GM23248 (cell line): ENCODE results near the gene ODAD2. TPM values are rescaled to one million over a fixed set of nuclear protein-coding genes. Genes with fewer than 3 reads are reported as not detected.
A peak's percentile ranks its signal among the peaks of the same experiment; 100 is the strongest.

Experiments used
- DNase-seq: peaks from one replicate; pipeline ENCODE4 v3.0.0-alpha.2; 2015
- H2AFZ ChIP-seq: fragments of 200-600 bp; sonication (generic); 2 replicates; pipeline ENCODE4 v1.6.1; 2016; ENCODE audit warnings: antibody characterized with exemption
- H3F3A ChIP-seq: fragments of 200-600 bp; sonication (generic); 2 replicates; pipeline ENCODE4 v1.6.1; 2016; ENCODE audit warnings: mild to moderate bottlenecking, antibody characterized with exemption, mixed run types; ENCODE audit not compliant: insufficient read depth
- H3K27ac ChIP-seq: fragments of 200-600 bp; sonication (generic); 2 replicates; pipeline ENCODE4 v1.5.1; 2016; ENCODE audit warnings: mild to moderate bottlenecking
- H3K27me3 ChIP-seq: fragments of 200-600 bp; sonication (generic); replicated peaks from 2 replicates; pipeline ENCODE4 v1.6.1; 2016; ENCODE audit warnings: mild to moderate bottlenecking; ENCODE audit not compliant: insufficient read depth
- H3K36me3 ChIP-seq: fragments of 200-600 bp; sonication (generic); 2 replicates; pipeline ENCODE4 v1.6.1; 2016; ENCODE audit warnings: low read depth, mild to moderate bottlenecking
- H3K4me1 ChIP-seq: fragments of 200-600 bp; sonication (generic); 2 replicates; pipeline ENCODE4 v1.6.1; 2016; ENCODE audit warnings: mild to moderate bottlenecking; ENCODE audit not compliant: insufficient read depth
- H3K4me2 ChIP-seq: fragments of 200-600 bp; sonication (generic); one replicate; pipeline ENCODE4 v1.6.1; 2016; ENCODE audit warnings: mild to moderate bottlenecking; ENCODE audit not compliant: unreplicated experiment
- H3K4me3 ChIP-seq: fragments of 200-600 bp; sonication (generic); 2 replicates; pipeline ENCODE4 v1.5.1; 2016; ENCODE audit warnings: mild to moderate bottlenecking
- H3K79me2 ChIP-seq: fragments of 200-600 bp; sonication (generic); 2 replicates; pipeline ENCODE4 v1.6.1; 2016; ENCODE audit warnings: mild to moderate bottlenecking; ENCODE audit not compliant: insufficient read depth
- H3K9ac ChIP-seq: fragments of 200-600 bp; sonication (generic); 2 replicates; pipeline ENCODE4 v1.6.1; 2016; ENCODE audit warnings: mild to moderate bottlenecking
- H3K9me2 ChIP-seq: fragments of 200-600 bp; sonication (generic); 2 replicates; pipeline ENCODE4 v1.6.1; 2016; ENCODE audit warnings: mixed run types, mild to moderate bottlenecking, moderate library complexity; ENCODE audit not compliant: insufficient read depth
- H3K9me3 ChIP-seq: fragments of 200-600 bp; sonication (generic); one replicate; pipeline ENCODE4 v1.6.1; 2017; ENCODE audit warnings: low read depth
- H4K20me1 ChIP-seq: fragments of 200-600 bp; sonication (generic); 2 replicates; pipeline ENCODE4 v1.6.0; 2016; ENCODE audit not compliant: insufficient read depth
- EZH2 ChIP-seq: fragments of 200-600 bp; sonication (generic); IDR thresholded peaks from 2 replicates; pipeline ENCODE4 v1.6.1; 2018; ENCODE audit warnings: antibody characterized with exemption, mild to moderate bottlenecking; ENCODE audit not compliant: insufficient read depth, poor library complexity, severe bottlenecking
- EZH2phosphoT487 ChIP-seq: fragments of 200-600 bp; sonication (generic); IDR thresholded peaks from 2 replicates; pipeline ENCODE4 v1.6.1; 2018; ENCODE audit warnings: antibody characterized with exemption, moderate library complexity, mild to moderate bottlenecking, low read depth; ENCODE audit not compliant: insufficient read depth
- WGBS, 2 experiments: methylation state at CpG; one replicate each; pipeline ENCODE4 v1.1.6; 2015 to 2017; ENCODE audit warnings: low lambda C conversion rate in 2 of 2, low coverage in 1 of 2; ENCODE audit errors: missing lambda C conversion rate in 2 of 2; 5-methylcytosine and 5-hydroxymethylcytosine counted together
- in situ Hi-C: fragments of 300-500 bp; cut with MboI; formaldehyde crosslinking; loops from 2 replicates; pipeline ENCODE4 v1.15.0; 2020
- polyA plus RNA-seq: library from polyadenylated mRNA; unstranded; fragments of >200 nt; fragmentation: Nextera tagmentation; extraction: Ambion mirVana; gene quantifications from 2 replicates; pipeline ENCODE4 v1.2.1, GENCODE V29; 2016
- total RNA-seq: library from RNA; depleted of rRNA; stranded (reverse); fragments of >200 nt; shearing (Covaris generic); gene quantifications from 2 replicates; pipeline ENCODE4 v1.2.3, GENCODE V29; 2014

Gene ODAD2
- total and polyA plus RNA-seq, 2 experiments from 2014 or later, result 1.5 to 1.7 TPM

GRCh38 chr10:27884185-27884641 lies 114.7 kb downstream of the ODAD2 start:
- Histone ChIP-seq H3K27ac (no peak overlapping the region), H3K4me1 (no peaks in the 10 kb centered on the region), H3K9me2 (no peaks in the 10 kb centered on the region), H2AFZ (0 out of 2 replicates have a peak overlapping the region, but pooled peaks have one; percentile 7), H3K9me3 (no peaks in the 10 kb centered on the region), H3K4me3 (no peak overlapping the region), H3K4me2 (no peak overlapping the region), H3F3A (no peaks in the 10 kb centered on the region), H3K79me2 (no peaks in the 10 kb centered on the region), H3K9ac (no peak overlapping the region), H4K20me1 (no peaks in the 10 kb centered on the region), H3K36me3 (no peaks in the 10 kb centered on the region), H3K27me3 (0 out of 2 replicates have a peak, but pooled peaks cover 3% of the 10 kb centered on the region)
- no peak for DNase-seq
- in situ Hi-C loops, result no loop called here
- WGBS, 2 experiments, result 56 to 59% methylated on average over 1 of the region's 1 CpG
- TF ChIP-seq EZH2 (no peak), EZH2phosphoT487 (no peak)

- H3K36me3 ChIP-seq, result no peaks in the 10 kb centered on the region
- H3F3A ChIP-seq, result no peaks in the 10 kb centered on the region
- 68 to 75% methylated on average over 4 of the region's 4 CpGs for WGBS, 2 experiments
- no peak overlapping the region for H3K4me3 ChIP-seq
- H3K79me2 ChIP-seq, result no peaks in the 10 kb centered on the region
- no peak overlapping the region for H3K27ac ChIP-seq
- TF ChIP-seq EZH2phosphoT487 (no peak), EZH2 (no peak)
- H3K4me1 ChIP-seq, result no peaks in the 10 kb centered on the region
- no peak overlapping the region for H2AFZ ChIP-seq
- H3K9me2 ChIP-seq, result no peaks in the 10 kb centered on the region
- H3K9me3 ChIP-seq, result no peaks in the 10 kb centered on the region
- no peaks in the 10 kb centered on the region for H4K20me1 ChIP-seq
- DNase-seq, result no peak
- H3K9ac ChIP-seq, result no peak overlapping the region
- H3K4me2 ChIP-seq, result no peak overlapping the region
- H3K27me3 ChIP-seq, result no peaks in the 10 kb centered on the region
- in situ Hi-C loops, result no loop called here
These were observed 120.6 kb downstream of the ODAD2 start for GRCh38 chr10:27878281-27878680.

DNA sequence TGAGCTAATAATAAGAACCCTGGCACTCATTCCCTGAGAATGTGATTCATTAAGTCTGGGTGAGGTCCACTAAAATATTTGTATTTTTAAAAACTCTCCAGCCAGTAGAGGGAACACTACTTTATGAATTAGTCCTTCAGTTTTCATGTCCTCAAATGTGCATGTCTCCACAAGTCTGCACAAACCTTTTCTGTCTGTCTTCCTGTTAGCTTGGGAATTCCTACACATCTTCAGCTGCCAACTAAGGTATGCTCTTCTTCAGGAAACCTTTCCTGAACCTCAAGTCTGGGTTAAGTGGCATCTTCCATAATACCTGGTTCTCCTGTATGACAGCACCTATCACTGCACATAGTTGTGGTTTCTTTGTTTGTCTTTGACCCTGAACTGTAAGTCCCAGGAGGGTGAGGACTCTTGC lies 133.7 kb downstream of the ODAD2 start:
- Histone ChIP-seq H3K36me3 (no peaks in the 10 kb centered on the region), H3F3A (peaks cover 4% of the 10 kb centered on the region; the same call in 1 of the 2 replicates), H3K27me3 (no peaks in the 10 kb centered on the region), H3K4me2 (no peak overlapping the region), H4K20me1 (no peaks in the 10 kb centered on the region), H3K9ac (no peak overlapping the region), H3K9me2 (no peaks in the 10 kb centered on the region), H3K4me1 (peaks cover 9% of the 10 kb centered on the region; the same call in 1 of the 2 replicates), H3K9me3 (no peaks in the 10 kb centered on the region), H3K79me2 (no peaks in the 10 kb centered on the region), H3K4me3 (no peak overlapping the region), H3K27ac (no peak overlapping the region), H2AFZ (0 out of 2 replicates have a peak overlapping the region, but pooled peaks have one; percentile 11)
- peak; percentile 61 for DNase-seq
- in situ Hi-C loops, result no loop called here
- no peak for TF ChIP-seq EZH2phosphoT487
- TF ChIP-seq EZH2, result no peak

GRCh38 chr10:27861781-27862180 lies 137.1 kb downstream of the ODAD2 start:
- H3F3A ChIP-seq, result peaks cover 4% of the 10 kb centered on the region; the same call in 1 of the 2 replicates
- TF ChIP-seq EZH2 (no peak), EZH2phosphoT487 (no peak)
- 43 to 58% methylated on average over 4 of the region's 4 CpGs for WGBS, 2 experiments
- no peak overlapping the region for H3K4me2 ChIP-seq
- no peak overlapping the region for H3K4me3 ChIP-seq
- in situ Hi-C loops, result no loop called here
- H3K36me3 ChIP-seq, result no peaks in the 10 kb centered on the region
- DNase-seq, result peak; percentile 21
- no peaks in the 10 kb centered on the region; the same call in 1 of the 2 replicates for H3K27me3 ChIP-seq
- H3K4me1 ChIP-seq, result peaks cover 9% of the 10 kb centered on the region; the same call in 1 of the 2 replicates
- no peaks in the 10 kb centered on the region for H3K9me2 ChIP-seq
- no peaks in the 10 kb centered on the region for H3K9me3 ChIP-seq
- H3K79me2 ChIP-seq, result no peaks in the 10 kb centered on the region
- H4K20me1 ChIP-seq, result no peaks in the 10 kb centered on the region
- no peak overlapping the region for H3K9ac ChIP-seq
- no peak overlapping the region for H2AFZ ChIP-seq
- H3K27ac ChIP-seq, result no peak overlapping the region

DNA sequence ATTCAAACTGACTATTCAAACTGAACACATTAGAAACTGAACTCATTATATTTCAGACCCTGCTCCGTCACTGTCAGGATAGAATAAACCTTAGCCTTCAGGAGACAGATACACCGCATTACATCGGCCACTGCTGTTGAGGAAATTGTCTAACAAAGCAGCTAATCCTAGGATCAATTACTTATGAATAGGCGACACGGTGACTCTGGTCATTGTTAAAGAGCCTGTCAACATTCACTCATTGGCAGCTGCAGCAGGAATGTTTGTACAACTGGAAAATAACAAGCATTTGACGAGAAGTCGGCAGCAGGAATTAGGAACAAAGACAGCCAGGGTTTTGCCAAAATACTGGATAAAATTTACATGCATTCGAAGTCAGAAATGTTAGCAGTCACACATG lies 141.3 kb downstream of the ODAD2 start:
- Histone ChIP-seq H3K27ac (no peak overlapping the region), H3K9me2 (no peaks in the 10 kb centered on the region), H4K20me1 (no peaks in the 10 kb centered on the region), H3K27me3 (no peaks in the 10 kb centered on the region; the same call in none of the 2 replicates), H3K9me3 (no peaks in the 10 kb centered on the region), H3F3A (no peaks in the 10 kb centered on the region), H3K4me3 (no peak overlapping the region), H3K79me2 (no peaks in the 10 kb centered on the region), H2AFZ (no peak overlapping the region), H3K4me1 (no peaks in the 10 kb centered on the region), H3K4me2 (no peak overlapping the region), H3K9ac (no peak overlapping the region), H3K36me3 (no peaks in the 10 kb centered on the region)
- in situ Hi-C loops, result no loop called here
- 5 to 7% methylated on average over 8 of the region's 8 CpGs for WGBS, 2 experiments
- no peak for DNase-seq
- no peak for TF ChIP-seq EZH2
